Peyer's patch (tissue), 4 donors: Measurements from ENCODE around the gene PSPH. TPM values are rescaled to one million over a fixed set of nuclear protein-coding genes. Genes with fewer than 3 reads are reported as not detected.
"Not testable (repeated sequence)": the region's sequence is repeated elsewhere in the genome, so short reads cannot be mapped to it uniquely, and the experiment has no call there.

Experiments
- DNase-seq, 3 donors: peaks; one replicate each; pipeline ENCODE4 v3.0.0-alpha.2; 2017 to 2019
- H3K27ac ChIP-seq, 4 donors: fragments of 200-600 bp; sonication (generic); one replicate each; pipeline ENCODE4 v1.5.1; 2016 to 2019
- H3K27me3 ChIP-seq, 2 donors: fragments of 200-600 bp; sonication (generic); one replicate each; pipeline ENCODE4 v1.5.1; 2019
- H3K36me3 ChIP-seq, 3 donors: fragments of 200-600 bp; sonication (generic); one replicate each; pipeline ENCODE4 v1.5.1; 2016 to 2019
- H3K4me1 ChIP-seq, 4 donors: fragments of 200-600 bp; sonication (generic); one replicate each; pipeline ENCODE4 v1.5.1; 2016 to 2019
- H3K4me3 ChIP-seq, 4 donors: fragments of 200-600 bp; sonication (generic); 1 replicate in 3 of 4; 2 replicates in 1 of 4; pipeline ENCODE4 v1.5.1; 2016 to 2019; ENCODE audit warnings: mild to moderate bottlenecking in 1 of 4
- H3K9me3 ChIP-seq, 4 donors: fragments of 200-600 bp; sonication (generic); one replicate each; pipeline ENCODE4 v1.5.1; 2016 to 2019; ENCODE audit warnings: mild to moderate bottlenecking in 1 of 4
- POLR2A ChIP-seq, 2 donors: fragments of 450-650 bp; IDR thresholded peaks; one replicate each; pipeline ENCODE4 v1.5.1; 2017; ENCODE audit warnings: antibody characterized with exemption in 2 of 2, mild to moderate bottlenecking in 2 of 2, moderate library complexity in 2 of 2
- total RNA-seq, 4 donors: library from RNA; depleted of rRNA; stranded (reverse); fragments of >200 nt; gene quantifications; one replicate each; pipeline ENCODE4 v1.1.0, GENCODE V29; 2016
- TF ChIP-seq, protein P1 (sequence below), 6 experiments: fragments of 450-650 bp in 4 of 6; fragments of 200-600 bp in 2 of 6; sonication (generic) in 1 of 6; IDR thresholded peaks; one replicate each; pipeline ENCODE4 v1.5.1; 2017 to 2019; ENCODE audit warnings: antibody characterized with exemption in 6 of 6, mild to moderate bottlenecking in 3 of 6, moderate library complexity in 1 of 6

PSPH gene
- total RNA-seq, 4 donors from 2014 or later, result 12.3 to 25.6 (median 16.1) TPM

DNA sequence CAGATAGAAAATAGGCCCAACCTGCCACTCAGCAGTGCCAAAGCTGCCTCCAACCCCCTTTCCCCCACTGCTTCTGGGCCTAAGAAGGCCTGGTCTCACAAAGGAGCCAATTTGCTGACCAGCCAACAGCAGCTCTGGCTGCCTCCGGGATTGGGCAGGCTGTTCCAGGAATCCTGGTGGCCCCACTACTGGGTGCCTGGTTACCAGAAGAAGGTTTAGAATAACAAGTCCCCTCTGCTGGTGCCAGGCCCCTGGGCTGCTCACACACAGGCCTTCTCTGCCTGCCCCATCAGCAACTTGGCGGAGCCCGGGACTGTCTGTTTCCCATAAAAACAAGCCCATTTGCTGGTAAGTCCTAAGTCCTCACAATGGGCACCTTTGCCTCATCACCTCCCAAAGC lies 40.3 kb upstream of the PSPH start:
- no peaks in the 10 kb centered on the region for H3K9me3 ChIP-seq
- peaks cover 0 to 14% (median 0%) of the 10 kb centered on the region in 4 donors for H3K4me1 ChIP-seq
- no peaks in the 10 kb centered on the region for H3K27me3 ChIP-seq
- H3K4me3 ChIP-seq, result no peak overlapping the region
- no peak for TF ChIP-seq POLR2A (IDR thresholded peaks at IDR 0.05)
- TF ChIP-seq, protein P1, sequence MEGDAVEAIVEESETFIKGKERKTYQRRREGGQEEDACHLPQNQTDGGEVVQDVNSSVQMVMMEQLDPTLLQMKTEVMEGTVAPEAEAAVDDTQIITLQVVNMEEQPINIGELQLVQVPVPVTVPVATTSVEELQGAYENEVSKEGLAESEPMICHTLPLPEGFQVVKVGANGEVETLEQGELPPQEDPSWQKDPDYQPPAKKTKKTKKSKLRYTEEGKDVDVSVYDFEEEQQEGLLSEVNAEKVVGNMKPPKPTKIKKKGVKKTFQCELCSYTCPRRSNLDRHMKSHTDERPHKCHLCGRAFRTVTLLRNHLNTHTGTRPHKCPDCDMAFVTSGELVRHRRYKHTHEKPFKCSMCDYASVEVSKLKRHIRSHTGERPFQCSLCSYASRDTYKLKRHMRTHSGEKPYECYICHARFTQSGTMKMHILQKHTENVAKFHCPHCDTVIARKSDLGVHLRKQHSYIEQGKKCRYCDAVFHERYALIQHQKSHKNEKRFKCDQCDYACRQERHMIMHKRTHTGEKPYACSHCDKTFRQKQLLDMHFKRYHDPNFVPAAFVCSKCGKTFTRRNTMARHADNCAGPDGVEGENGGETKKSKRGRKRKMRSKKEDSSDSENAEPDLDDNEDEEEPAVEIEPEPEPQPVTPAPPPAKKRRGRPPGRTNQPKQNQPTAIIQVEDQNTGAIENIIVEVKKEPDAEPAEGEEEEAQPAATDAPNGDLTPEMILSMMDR (IDR thresholded peaks at IDR 0.05), result no peak
- H3K36me3 ChIP-seq, result peaks cover 0 to 6% (median 0%) of the 10 kb centered on the region in 3 donors
- no peak for DNase-seq
- H3K27ac ChIP-seq, result peak overlapping the region in 3 of 4 donors; percentile 1 to 67 (median 22)

- H3K27me3 ChIP-seq, result no peaks in the 10 kb centered on the region
- no peaks in the 10 kb centered on the region for H3K9me3 ChIP-seq
- peak in 1 of 3 donors; percentile 19 for DNase-seq
- H3K4me3 ChIP-seq, result no peak overlapping the region
- TF ChIP-seq, protein P1 (IDR thresholded peaks at IDR 0.05), result no peak
- no peak for TF ChIP-seq POLR2A (IDR thresholded peaks at IDR 0.05)
- H3K4me1 ChIP-seq, result peaks cover 0 to 6% (median 0%) of the 10 kb centered on the region in 4 donors
- H3K36me3 ChIP-seq, result peaks cover 0 to 7% (median 0%) of the 10 kb centered on the region in 3 donors
- no peak overlapping the region for H3K27ac ChIP-seq
These were observed 36.2 kb upstream of the PSPH start for GRCh38 chr7:56087445-56087844.

DNA sequence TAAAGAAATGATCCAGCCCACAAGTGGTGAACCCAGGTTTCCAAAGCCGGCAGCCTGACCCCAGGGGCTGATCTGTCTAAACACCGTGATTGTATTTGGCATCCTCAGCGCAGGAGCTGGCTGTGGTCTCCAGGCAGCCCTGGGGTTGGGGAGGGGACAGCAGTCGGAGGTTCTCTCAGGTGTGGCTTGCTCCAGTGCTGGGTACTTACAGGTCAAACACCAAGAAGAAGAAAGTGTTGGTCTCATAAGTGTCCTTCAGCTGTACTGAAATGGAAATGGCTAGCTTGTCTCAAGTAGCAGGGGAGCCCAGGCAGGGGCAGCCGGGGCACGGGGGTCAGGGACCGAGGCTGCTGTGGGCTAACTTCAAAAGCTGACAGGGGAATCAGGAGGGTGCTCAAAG lies 35.5 kb upstream of the PSPH start:
- Histone ChIP-seq H3K36me3 (peaks cover 0 to 7% (median 0%) of the 10 kb centered on the region in 3 donors), H3K4me3 (no peak overlapping the region), H3K9me3 (no peaks in the 10 kb centered on the region), H3K27me3 (no peaks in the 10 kb centered on the region), H3K27ac (no peak overlapping the region), H3K4me1 (no peaks in the 10 kb centered on the region)
- no peak for TF ChIP-seq POLR2A (IDR thresholded peaks at IDR 0.05)
- TF ChIP-seq, protein P1 (IDR thresholded peaks at IDR 0.05), result no peak
- peak in 1 of 3 donors; percentile 24 for DNase-seq

DNA sequence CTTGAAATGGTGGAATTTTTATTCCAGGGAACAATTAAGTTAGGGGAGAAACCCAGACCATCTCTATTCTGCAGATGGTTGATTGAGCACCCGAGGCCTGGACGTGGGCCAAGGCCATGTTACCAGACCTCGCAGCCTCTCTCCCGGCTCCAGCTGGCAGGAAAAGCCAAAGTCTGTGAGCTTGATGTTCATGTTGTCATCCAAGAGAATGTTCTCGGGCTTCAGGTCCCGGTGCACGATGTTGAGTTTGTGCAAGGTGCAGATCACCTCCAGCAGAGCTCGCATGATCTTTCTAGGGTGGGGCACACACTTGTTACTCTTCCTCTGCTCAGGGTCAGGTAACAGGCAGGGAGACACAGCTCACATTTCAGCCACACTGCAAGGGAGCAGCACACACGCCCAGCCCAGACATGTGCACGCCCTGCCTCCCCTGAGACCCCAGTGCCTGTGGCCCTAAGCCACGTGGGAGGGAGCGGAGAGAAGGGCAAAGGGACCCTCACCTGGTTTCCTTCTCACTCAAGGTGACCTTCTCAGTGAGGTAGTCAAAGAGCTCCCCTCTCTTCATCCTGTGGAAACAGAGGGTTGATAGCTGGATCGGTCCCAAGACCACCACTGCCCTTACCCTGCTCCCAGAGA lies 32.0 kb upstream of the PSPH start:
- H3K9me3 ChIP-seq, result no peaks in the 10 kb centered on the region
- peaks cover 0 to 13% (median 0%) of the 10 kb centered on the region in 4 donors for H3K4me1 ChIP-seq
- peak in 1 of 3 donors; percentile 42 for DNase-seq
- no peak overlapping the region for H3K4me3 ChIP-seq
- peaks cover 0 to 18% (median 0%) of the 10 kb centered on the region in 3 donors for H3K36me3 ChIP-seq
- H3K27me3 ChIP-seq, result no peaks in the 10 kb centered on the region
- no peak overlapping the region for H3K27ac ChIP-seq
- TF ChIP-seq POLR2A (IDR thresholded peaks at IDR 0.05), result no peak
- TF ChIP-seq, protein P1 (IDR thresholded peaks at IDR 0.05), result no peak

DNA sequence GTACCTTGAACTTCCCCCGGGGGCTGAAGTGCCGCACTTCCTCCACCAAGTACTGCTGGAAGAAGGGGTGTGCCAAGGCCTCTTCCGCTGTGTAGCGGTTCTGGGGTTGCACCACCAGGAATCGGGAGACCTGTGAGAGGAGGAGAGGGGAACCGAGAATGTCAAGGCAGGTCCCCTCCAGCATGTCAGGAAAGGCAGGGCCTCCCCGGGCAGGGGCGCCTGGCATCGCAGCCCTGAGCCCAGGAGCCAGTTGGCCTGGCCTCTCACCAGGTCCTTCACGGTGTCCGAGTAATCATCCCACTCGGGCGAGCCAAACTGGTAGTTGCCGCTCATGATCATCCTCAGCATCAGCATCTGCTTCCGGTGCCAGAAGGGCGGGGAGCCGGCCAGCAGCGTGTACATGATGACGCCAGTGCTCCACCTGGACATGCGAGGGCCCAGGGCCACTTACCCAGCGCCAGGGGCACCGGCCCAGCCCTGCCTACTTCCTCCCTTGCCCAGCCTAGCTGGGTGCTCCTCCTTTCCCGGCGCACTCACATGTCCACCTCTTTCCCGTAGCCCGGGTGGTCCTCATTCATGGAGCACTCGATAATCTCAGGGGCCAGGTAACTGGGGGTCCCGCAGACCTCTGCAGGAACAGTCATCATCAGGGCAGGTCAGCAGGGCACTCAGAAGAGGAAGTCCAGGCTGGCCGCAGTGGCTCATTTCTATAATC lies 30.5 kb upstream of the PSPH start:
- peak in 1 of 3 donors; percentile 24 for DNase-seq
- no peaks in the 10 kb centered on the region for H3K27me3 ChIP-seq
- H3K4me1 ChIP-seq, result peaks cover 0 to 13% (median 0%) of the 10 kb centered on the region in 4 donors
- no peak overlapping the region for H3K27ac ChIP-seq
- TF ChIP-seq, protein P1 (IDR thresholded peaks at IDR 0.05), result no peak
- TF ChIP-seq POLR2A (IDR thresholded peaks at IDR 0.05), result no peak
- no peaks in the 10 kb centered on the region for H3K9me3 ChIP-seq
- H3K36me3 ChIP-seq, result peaks cover 0 to 20% (median 0%) of the 10 kb centered on the region in 3 donors
- H3K4me3 ChIP-seq, result no peak overlapping the region

DNA sequence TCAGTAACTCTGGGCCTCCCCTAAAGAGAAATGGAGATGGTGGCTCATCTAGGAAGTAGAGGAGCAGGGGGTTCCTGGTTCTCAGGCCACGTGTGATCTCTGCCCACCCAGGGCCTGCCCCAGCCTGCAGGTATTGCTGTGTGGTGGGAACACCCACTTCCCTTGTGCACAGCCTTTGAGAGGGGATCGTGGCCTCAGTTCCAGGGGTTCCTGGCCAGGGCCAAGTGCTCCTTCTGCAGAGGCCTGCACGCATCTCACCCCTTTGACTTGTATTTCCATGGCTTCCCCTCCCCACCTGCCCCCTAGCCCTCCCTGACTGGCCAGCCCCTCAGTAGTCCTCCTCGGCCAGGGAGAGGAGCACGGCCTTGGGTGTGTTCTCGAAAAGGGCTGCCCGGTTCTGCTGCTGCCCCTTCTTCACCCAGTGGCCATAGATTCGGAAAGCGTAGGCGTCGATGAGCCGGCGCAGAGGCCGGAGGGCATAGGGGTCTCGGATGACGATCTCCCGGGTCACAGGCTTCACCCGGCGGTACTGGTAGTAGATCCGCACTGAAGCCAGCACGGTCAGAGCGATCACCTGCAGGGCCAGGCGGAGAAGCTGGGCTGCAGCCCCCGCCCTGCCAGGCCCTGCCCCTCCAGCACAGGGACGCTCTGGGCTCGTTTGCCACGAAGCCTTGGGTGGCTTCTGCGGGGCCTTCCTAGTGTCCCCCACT lies 29.6 kb upstream of the PSPH start:
- peaks cover 0 to 19% (median 0%) of the 10 kb centered on the region in 3 donors for H3K36me3 ChIP-seq
- peak overlapping the region in 1 of 4 donors; percentile 70 for H3K27ac ChIP-seq
- not testable (repeated sequence) for H3K9me3 ChIP-seq, H3K4me3 ChIP-seq, H3K27me3 ChIP-seq
- peaks cover 0 to 13% (median 0%) of the 10 kb centered on the region in 4 donors for H3K4me1 ChIP-seq
- peak in 1 of 3 donors; percentile 15 for DNase-seq
